GM21423 (cell line): ENCODE results near the gene CRP.
"Not testable (repeated sequence)": the region's sequence is repeated elsewhere in the genome, so short reads cannot be mapped to it uniquely, and the experiment has no call there.

Experiments used
- ATAC-seq: cut with Tn5 transposase; IDR thresholded peaks from one replicate; pipeline ENCODE4 v1.9.1; 2021; ENCODE audit warnings: mild to moderate bottlenecking, moderate library complexity; ENCODE audit not compliant: unreplicated experiment

Gene CRP

GRCh38 chr1:159714529-159714928 is at the start of gene CRP:
Gene CRP, minus strand, starts transcription at chr1:159714589. Its CDS starts 104 bp downstream, at chr1:159714485.
- no peak for ATAC-seq

DNA sequence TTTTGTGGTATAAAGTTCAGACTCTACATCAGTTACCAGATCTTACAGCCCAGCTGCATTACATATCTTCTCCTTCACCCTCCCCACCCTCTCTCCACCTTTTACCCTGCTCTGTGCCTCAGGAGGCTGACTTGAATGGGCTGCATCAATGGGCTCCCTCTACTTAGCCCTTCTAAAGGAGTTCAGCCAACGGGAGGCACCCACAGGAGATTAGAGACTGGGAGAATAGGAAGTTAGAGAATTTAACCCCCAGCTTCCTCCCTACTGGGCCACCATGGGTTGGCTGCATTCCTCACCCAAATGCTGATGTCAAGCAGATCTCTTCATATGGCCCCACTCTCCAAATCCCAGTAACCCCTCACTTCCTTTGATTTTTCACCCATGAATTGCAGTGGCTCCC is 49.3 kb upstream of the CRP start:
- no peak for ATAC-seq

DNA sequence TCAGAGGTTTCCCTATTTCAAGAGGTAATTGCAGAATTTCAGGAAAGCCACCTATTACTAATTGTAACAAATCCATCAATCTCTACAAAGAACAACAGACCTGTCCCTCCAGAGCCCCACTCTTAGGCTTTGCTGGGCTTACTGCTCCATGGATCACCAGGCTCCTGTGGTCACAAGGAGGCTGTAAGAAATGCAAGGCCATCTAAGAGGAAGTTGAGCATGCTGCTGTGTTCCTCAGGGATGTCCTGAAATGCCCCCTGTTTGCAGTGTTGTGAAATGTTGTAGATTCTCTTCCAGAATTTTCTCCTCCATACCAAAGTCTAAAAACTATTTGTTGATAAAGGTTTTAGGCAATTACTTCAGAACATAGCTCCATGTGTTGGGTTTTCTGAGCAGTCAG is 42.0 kb upstream of the CRP start:
- no peak for ATAC-seq

GRCh38 chr1:159755451-159756007 is 41.1 kb upstream of the CRP start:
- no peak for ATAC-seq

DNA sequence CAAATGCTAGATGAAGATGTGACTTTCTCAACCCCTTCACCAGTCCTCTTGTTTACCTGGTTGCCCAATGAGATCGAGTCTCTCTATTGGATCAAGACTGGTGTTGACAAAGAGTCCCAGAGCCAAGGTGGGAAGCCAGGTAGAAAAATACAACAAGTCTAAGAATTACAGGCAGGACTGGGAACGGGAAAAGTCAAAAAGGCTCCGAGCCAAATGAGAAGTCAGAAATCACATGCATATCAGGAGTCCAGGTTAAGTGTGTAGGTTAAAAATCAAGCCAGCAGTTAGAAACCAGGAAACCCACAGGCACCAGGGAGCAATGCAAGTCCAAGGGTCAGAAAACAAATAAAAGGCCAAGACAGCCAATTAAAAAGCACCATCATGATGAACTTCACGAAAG is 39.0 kb upstream of the CRP start:
- no peak for ATAC-seq

- ATAC-seq, result no peak
Observed at GRCh38 chr1:159752135-159752580, 37.8 kb upstream of the CRP start.

- no peak for ATAC-seq
Observed at GRCh38 chr1:159751031-159751430, 36.6 kb upstream of the CRP start.

GRCh38 chr1:159750621-159751020 is 36.2 kb upstream of the CRP start:
- ATAC-seq, result no peak

- ATAC-seq, result no peak
Observed at GRCh38 chr1:159749630-159750029, 35.2 kb upstream of the CRP start.

GRCh38 chr1:159748370-159748769 is 34.0 kb upstream of the CRP start:
- no peak for ATAC-seq

GRCh38 chr1:159746666-159747065 is 32.3 kb upstream of the CRP start:
- no peak for ATAC-seq

DNA sequence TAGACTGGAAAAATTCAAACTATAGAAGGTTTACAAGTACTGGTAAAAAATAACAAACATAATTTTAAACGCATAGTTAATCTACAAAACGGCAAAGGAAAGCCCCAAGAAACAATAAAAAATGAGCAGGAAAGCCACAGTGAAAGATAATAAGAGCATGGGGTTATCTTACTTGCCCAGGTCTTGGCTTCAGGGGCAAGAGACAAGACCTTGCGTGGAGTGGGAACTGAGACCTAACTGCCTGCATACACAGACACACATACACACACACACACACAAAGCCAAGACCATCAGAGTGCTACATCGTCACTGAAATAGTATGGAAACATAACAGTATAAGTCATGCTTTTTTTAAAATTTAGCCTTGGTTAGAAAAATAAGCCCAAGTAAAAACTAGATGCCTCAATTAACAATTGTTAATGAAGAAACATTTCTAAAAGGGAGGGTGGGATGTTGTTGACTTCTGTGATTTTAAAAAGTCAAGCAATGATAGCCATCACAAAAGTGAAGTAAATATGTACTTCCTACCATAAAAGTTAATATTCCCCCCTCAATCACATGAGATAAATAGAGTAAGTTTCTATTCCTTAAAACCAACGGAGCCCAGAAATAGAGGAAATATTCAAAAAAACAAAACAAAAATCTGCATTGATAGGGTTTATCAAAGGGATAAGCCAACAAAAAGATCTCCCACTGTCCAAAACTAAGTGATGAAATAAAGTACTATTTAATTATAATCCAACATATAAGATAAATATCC is 29.4 kb upstream of the CRP start:
- ATAC-seq, result no peak

DNA sequence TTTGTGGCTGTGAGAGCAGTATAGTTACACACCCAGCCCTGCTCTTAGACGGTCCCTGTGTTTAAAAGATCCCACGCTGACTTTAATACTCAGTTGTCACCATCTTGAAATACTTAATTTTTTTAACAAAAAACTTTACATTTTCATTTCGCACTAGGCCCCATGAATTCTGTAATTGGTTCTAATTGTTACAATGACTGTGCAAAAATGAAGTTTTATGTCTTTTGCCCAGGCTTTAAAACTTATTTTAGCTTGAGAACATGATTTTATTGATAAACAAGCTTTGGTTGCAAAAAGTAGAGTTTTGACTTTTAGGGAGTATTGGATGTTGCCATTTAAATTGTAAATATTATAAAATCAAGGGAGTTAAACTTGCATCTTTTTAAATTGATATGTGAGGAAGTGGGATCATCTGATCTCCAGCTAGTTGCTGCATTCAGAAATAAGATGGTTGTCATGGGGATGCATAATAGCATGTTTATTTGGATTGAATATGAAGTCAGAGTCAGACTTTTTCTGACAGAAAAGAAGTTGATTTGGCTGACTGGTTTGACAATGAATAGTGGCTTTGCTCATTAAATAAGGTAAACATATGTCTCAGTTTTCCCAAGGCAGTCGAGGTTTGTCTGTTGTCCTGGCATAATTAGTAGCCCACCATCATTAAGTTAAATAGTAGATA is 23.0 kb upstream of the CRP start:
- no peak for ATAC-seq

- not testable (repeated sequence) for ATAC-seq
Observed at GRCh38 chr1:159723188-159723587, 8.8 kb upstream of the CRP start.

DNA sequence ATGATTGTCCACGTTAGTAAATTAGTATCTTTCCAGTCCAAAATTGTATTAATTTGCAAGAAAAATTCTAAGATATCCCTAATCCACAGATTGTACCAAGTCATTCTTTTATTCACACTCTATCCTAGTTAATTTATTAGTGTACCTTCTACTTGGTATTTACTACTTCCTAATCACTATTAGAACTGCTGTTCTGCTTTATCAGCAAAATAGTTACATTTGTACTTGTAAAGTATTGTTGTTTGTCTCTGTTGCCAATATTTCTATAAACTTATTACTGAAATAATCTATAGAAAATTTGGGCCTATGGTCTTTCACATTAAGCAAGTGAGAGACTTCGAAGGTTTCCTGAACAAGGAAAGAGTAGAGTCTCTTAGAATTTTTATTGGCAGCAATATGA is 5.6 kb upstream of the CRP start:
- ATAC-seq, result no peak

DNA sequence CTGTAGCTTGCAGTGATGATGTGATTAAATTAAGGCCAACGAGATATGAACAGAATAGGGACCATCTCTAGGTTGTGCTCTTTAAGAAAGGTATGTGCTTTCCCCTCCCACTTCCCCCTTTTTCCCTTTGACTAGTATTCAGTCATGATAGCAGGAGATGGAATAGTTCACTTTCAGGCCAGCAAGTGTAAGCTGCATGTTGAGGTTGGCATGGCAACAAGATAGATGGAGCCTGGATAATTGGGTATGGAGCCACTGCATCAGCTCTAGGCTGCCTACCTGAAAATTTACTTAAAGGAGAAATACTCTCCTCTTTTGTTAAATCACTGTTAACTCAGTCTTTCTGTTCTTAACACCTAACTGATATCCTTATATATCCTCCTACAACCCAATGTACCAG is 1.5 kb upstream of the CRP start:
- ATAC-seq, result no peak

GRCh38 chr1:159712080-159712479 is 2.3 kb downstream of the CRP start:
- ATAC-seq, result no peak

GRCh38 chr1:159707472-159708260 is 6.7 kb downstream of the CRP start:
- ATAC-seq, result no peak

GRCh38 chr1:159705904-159706256 is 8.5 kb downstream of the CRP start:
- no peak for ATAC-seq

- no peak for ATAC-seq
Observed at GRCh38 chr1:159705251-159705903, 9.0 kb downstream of the CRP start.

DNA sequence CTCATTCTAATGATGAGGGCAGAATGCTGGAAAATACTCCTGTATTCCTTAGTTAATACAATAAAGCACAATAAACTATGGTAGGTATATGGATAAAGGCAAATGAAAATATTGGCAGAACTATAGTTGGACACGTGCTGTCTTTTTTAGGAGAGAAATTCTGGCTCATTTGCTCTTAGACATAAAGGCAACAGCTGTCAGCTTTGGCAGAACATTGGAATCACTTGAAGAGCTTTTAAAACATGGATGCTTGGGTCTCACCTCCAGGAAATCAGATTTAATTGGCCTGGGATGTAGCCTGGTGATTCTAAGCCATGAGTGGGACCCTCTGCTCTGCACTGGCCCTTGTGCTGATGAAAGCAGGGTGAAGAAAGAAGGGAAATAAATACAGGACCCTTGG is 9.9 kb downstream of the CRP start:
- ATAC-seq, result no peak
